UCSD-AML1 (cell line): Measurements from ENCODE around the gene CCT8.
"Not testable (repeated sequence)": the region's sequence is repeated elsewhere in the genome, so short reads cannot be mapped to it uniquely, and the experiment has no call there.

Source experiments
- DNase-seq: peaks from one replicate; lab custom pipeline; 2025; ENCODE audit not compliant: unreplicated experiment; lab: John Stamatoyannopoulos, UW

CCT8 gene

GRCh38 chr21:29024474-29025327, 48.7 kb downstream of the CCT8 start, which contains the start of gene USP16:
TSS of gene USP16 (plus strand) at chr21:29024668. CDS start at chr21:29027914, 3,246 bp downstream.
- peak; percentile 97 for DNase-seq

GRCh38 chr21:29022166-29022565, 51.3 kb downstream of the CCT8 start:
- DNase-seq, result peak; percentile 14

- no peak for DNase-seq
Measured at GRCh38 chr21:29018540-29018939, 54.9 kb downstream of the CCT8 start.

- peak; percentile 10 for DNase-seq
Measured at GRCh38 chr21:29017639-29018237, 55.7 kb downstream of the CCT8 start.

- DNase-seq, result not testable (repeated sequence)
Measured at GRCh38 chr21:29011236-29011635, 62.2 kb downstream of the CCT8 start.

GRCh38 chr21:29008367-29008766, 65.1 kb downstream of the CCT8 start:
- DNase-seq, result no peak

GRCh38 chr21:29007810-29008209, 65.6 kb downstream of the CCT8 start:
- DNase-seq, result no peak

- no peak for DNase-seq
Measured at GRCh38 chr21:29007135-29007534, 66.3 kb downstream of the CCT8 start.
